ENCODE data around the gene PDLIM1. TPM values are rescaled to one million over a fixed set of nuclear protein-coding genes. Genes with fewer than 3 reads are reported as not detected.

PDLIM1 gene
- total and polyA plus RNA-seq, 2 experiments from 2014 or later: 111 to 233 TPM

GRCh38 chr10:95201736-95202135 is 89.1 kb downstream of the PDLIM1 start:
- peaks cover 5% of the 10 kb centered on the region; the same call in 2 of the 3 replicates for H3K9me3 Mint-ChIP-seq
- H3K27ac Mint-ChIP-seq: no peak overlapping the region
- no peak overlapping the region for H3K4me3 Mint-ChIP-seq
- no peaks in the 10 kb centered on the region for H3K36me3 ChIP-seq (ENCODE audit: insufficient read depth)
- no peak for DNase-seq (ENCODE audit: low spot score)
- H3K27me3 Mint-ChIP-seq (ENCODE audit: insufficient read depth, low read depth, poor library complexity): peaks cover 4% of the 10 kb centered on the region
- peaks cover 8% of the 10 kb centered on the region for H3K4me1 Mint-ChIP-seq
- H3K9me2 ChIP-seq (ENCODE audit: insufficient read depth): no peaks in the 10 kb centered on the region
- no peaks in the 10 kb centered on the region for H4K20me1 ChIP-seq (replicated peaks; ENCODE audit: insufficient read depth)
- no peak overlapping the region for H3K27ac ChIP-seq (ENCODE audit: low read depth)
- H3K4me3 ChIP-seq: no peak overlapping the region
- H3K36me3 Mint-ChIP-seq (ENCODE audit: low read depth): peaks cover 38% of the 10 kb centered on the region; the same call in 2 of the 3 replicates
- H3K4me1 ChIP-seq (ENCODE audit: insufficient read depth): peaks cover 11% of the 10 kb centered on the region
- H2AFZ ChIP-seq: no peak overlapping the region
- H3K27me3 ChIP-seq (ENCODE audit: insufficient read depth): no peaks in the 10 kb centered on the region
- no peak for TF ChIP-seq NANOG (IDR thresholded peaks at IDR 0.05; ENCODE audit: borderline replicate concordance)
- peak; percentile 59 to 80 for TF ChIP-seq CTCF (conservative IDR thresholded peaks at IDR 0.05; ENCODE audit: low read depth in 2 of 2)
- TF ChIP-seq STAT1 (IDR thresholded peaks at IDR 0.05; ENCODE audit: unreplicated experiment): no peak
- no peaks in the 10 kb centered on the region for H3F3A ChIP-seq (replicated peaks; ENCODE audit: low read depth)
- H3K4me2 ChIP-seq: no peak overlapping the region
- H3K79me2 ChIP-seq (replicated peaks; ENCODE audit: insufficient read depth): no peaks in the 10 kb centered on the region
- ATAC-seq: peak; percentile 47; the same call in 2 of the 3 replicates

- Histone ChIP-seq H3K27me3 (ENCODE audit: insufficient read depth) (no peaks in the 10 kb centered on the region), H3K9me2 (ENCODE audit: insufficient read depth) (peaks cover 12% of the 10 kb centered on the region), H3K27ac (ENCODE audit: low read depth) (no peak overlapping the region), H3F3A (replicated peaks; ENCODE audit: low read depth) (no peaks in the 10 kb centered on the region), H3K4me1 (ENCODE audit: insufficient read depth) (peaks cover 6% of the 10 kb centered on the region; the same call in 1 of the 2 replicates), H3K4me2 (no peak overlapping the region), H3K4me3 (no peak overlapping the region), H3K79me2 (replicated peaks; ENCODE audit: insufficient read depth) (no peaks in the 10 kb centered on the region), H3K36me3 (ENCODE audit: insufficient read depth) (no peaks in the 10 kb centered on the region), H4K20me1 (replicated peaks; ENCODE audit: insufficient read depth) (no peaks in the 10 kb centered on the region), H2AFZ (no peak overlapping the region)
- H3K27ac Mint-ChIP-seq: no peak overlapping the region
- peaks cover 17% of the 10 kb centered on the region for H3K4me1 Mint-ChIP-seq
- peaks cover 5% of the 10 kb centered on the region; the same call in 2 of the 3 replicates for H3K9me3 Mint-ChIP-seq
- ATAC-seq (peak; percentile 98), DNase-seq (ENCODE audit: low spot score) (peak; percentile 60)
- H3K4me3 Mint-ChIP-seq: no peak overlapping the region
- H3K27me3 Mint-ChIP-seq (ENCODE audit: insufficient read depth, low read depth, poor library complexity): peaks cover 4% of the 10 kb centered on the region
- H3K36me3 Mint-ChIP-seq (ENCODE audit: low read depth): peaks cover 8% of the 10 kb centered on the region; the same call in 2 of the 3 replicates
- no peak for TF ChIP-seq STAT1 (IDR thresholded peaks at IDR 0.05; ENCODE audit: unreplicated experiment)
- no peak for TF ChIP-seq NANOG (IDR thresholded peaks at IDR 0.05; ENCODE audit: borderline replicate concordance)
- TF ChIP-seq EZH2 (IDR thresholded peaks at IDR 0.05; ENCODE audit: low read depth, unreplicated experiment): no peak
- TF ChIP-seq ZNF114 (CRISPR knock-in tag; IDR thresholded peaks at IDR 0.05): no peak
- no peak for TF ChIP-seq ZNF462 (CRISPR knock-in tag; IDR thresholded peaks at IDR 0.05)
- TF ChIP-seq EZH2phosphoT487 (IDR thresholded peaks at IDR 0.05; ENCODE audit: unreplicated experiment): no peak
- no peak for TF ChIP-seq ETS1 (IDR thresholded peaks at IDR 0.05)
- no peak for TF ChIP-seq CREB1 (CRISPR knock-in tag; IDR thresholded peaks at IDR 0.05; ENCODE audit: low read depth)
- TF ChIP-seq ZNF331 (CRISPR knock-in tag; IDR thresholded peaks at IDR 0.05; ENCODE audit: low read depth): no peak
- TF ChIP-seq CTCF (conservative IDR thresholded peaks at IDR 0.05; ENCODE audit: low read depth in 2 of 2): no peak
These were observed 94.8 kb downstream of the PDLIM1 start for GRCh38 chr10:95196046-95196445.
